HFFc6 (cell line): ENCODE results near the gene ATP8A1. TPM values are rescaled to one million over a fixed set of nuclear protein-coding genes. Genes with fewer than 3 reads are reported as not detected.

Source experiments
- DNase-seq: peaks from one replicate; pipeline ENCODE4 v3.0.0-alpha.2; 2018
- H3K27ac Mint-ChIP-seq: 2 replicates; pipeline ENCODE4 v1.8.0; 2020; ENCODE audit warnings: mild to moderate bottlenecking, mixed read lengths
- H3K27me3 Mint-ChIP-seq: 2 replicates; pipeline ENCODE4 v1.8.0; 2021; ENCODE audit warnings: mild to moderate bottlenecking, moderate library complexity, mixed read lengths; ENCODE audit not compliant: insufficient read depth
- H3K36me3 Mint-ChIP-seq: 2 replicates; pipeline ENCODE4 v1.8.0; 2021; ENCODE audit warnings: low read depth, mixed read lengths
- H3K4me1 Mint-ChIP-seq: 2 replicates; pipeline ENCODE4 v1.8.0; 2020; ENCODE audit warnings: low read depth, mixed read lengths
- H3K4me3 Mint-ChIP-seq: 2 replicates; pipeline ENCODE4 v1.8.0; 2020; ENCODE audit warnings: mild to moderate bottlenecking, moderate library complexity, mixed read lengths
- H3K9me3 Mint-ChIP-seq: 2 replicates; pipeline ENCODE4 v1.8.0; 2020; ENCODE audit warnings: mild to moderate bottlenecking, mixed read lengths
- CTCF ChIP-seq: fragments of 200-600 bp; sonication (generic); IDR thresholded peaks from 2 replicates; pipeline ENCODE4 v1.5.0; 2021; ENCODE audit warnings: antibody characterized with exemption, mild to moderate bottlenecking
- total RNA-seq, 6 experiments: library from RNA; stranded (reverse); fragmentation: NEBNext Ultra II Directional; extraction: Animal tissue kit (Norgen Biotek cat#: 25700); gene quantifications; 2 replicates in 1 of 6; 3 replicates in 5 of 6; pipeline ENCODE4 v1.2.3, GENCODE V29; 2021

Gene ATP8A1
- total RNA-seq, 6 experiments from 2014 or later: 0.03 to 0.28 (median 0.11) TPM

GRCh38 chr4:42610941-42611340 is 46.0 kb downstream of the ATP8A1 start:
- Mint-ChIP-seq H3K4me1 (no peaks in the 10 kb centered on the region), H3K36me3 (no peaks in the 10 kb centered on the region), H3K27ac (no peak overlapping the region), H3K27me3 (no peaks in the 10 kb centered on the region), H3K4me3 (no peak overlapping the region), H3K9me3 (peaks cover 17% of the 10 kb centered on the region)
- DNase-seq: no peak
- TF ChIP-seq CTCF: no peak

GRCh38 chr4:42609051-42609450 is 47.9 kb downstream of the ATP8A1 start:
- Mint-ChIP-seq H3K9me3 (peaks cover 14% of the 10 kb centered on the region), H3K36me3 (no peaks in the 10 kb centered on the region), H3K27me3 (no peaks in the 10 kb centered on the region), H3K4me3 (no peak overlapping the region), H3K27ac (no peak overlapping the region), H3K4me1 (no peaks in the 10 kb centered on the region)
- no peak for TF ChIP-seq CTCF
- no peak for DNase-seq

GRCh38 chr4:42608551-42608950 is 48.4 kb downstream of the ATP8A1 start:
- DNase-seq: no peak
- TF ChIP-seq CTCF: no peak
- H3K4me3 Mint-ChIP-seq: no peak overlapping the region
- no peaks in the 10 kb centered on the region for H3K4me1 Mint-ChIP-seq
- no peaks in the 10 kb centered on the region for H3K27me3 Mint-ChIP-seq
- no peaks in the 10 kb centered on the region for H3K36me3 Mint-ChIP-seq
- H3K27ac Mint-ChIP-seq: no peak overlapping the region
- peaks cover 17% of the 10 kb centered on the region for H3K9me3 Mint-ChIP-seq

GRCh38 chr4:42607011-42607726 is 49.7 kb downstream of the ATP8A1 start:
- Mint-ChIP-seq H3K27me3 (no peaks in the 10 kb centered on the region), H3K9me3 (peaks cover 17% of the 10 kb centered on the region), H3K27ac (no peak overlapping the region), H3K4me3 (no peak overlapping the region), H3K4me1 (no peaks in the 10 kb centered on the region), H3K36me3 (no peaks in the 10 kb centered on the region)
- TF ChIP-seq CTCF: no peak
- no peak for DNase-seq

GRCh38 chr4:42605264-42605663 is 51.6 kb downstream of the ATP8A1 start:
- H3K27me3 Mint-ChIP-seq: no peaks in the 10 kb centered on the region
- H3K9me3 Mint-ChIP-seq: peaks cover 11% of the 10 kb centered on the region
- no peak overlapping the region for H3K4me3 Mint-ChIP-seq
- no peak for TF ChIP-seq CTCF
- H3K27ac Mint-ChIP-seq: no peak overlapping the region
- DNase-seq: no peak
- no peaks in the 10 kb centered on the region for H3K36me3 Mint-ChIP-seq
- no peaks in the 10 kb centered on the region for H3K4me1 Mint-ChIP-seq
